GM12878 (cell line): ENCODE data around the gene RPL10L.

Experiments used
- BCL3 ChIP-seq: IDR thresholded peaks from 2 replicates; pipeline ENCODE4 v1.6.1; 2011; ENCODE audit warnings: borderline replicate concordance, low read depth, mild to moderate bottlenecking, moderate library complexity, low read length; ENCODE audit not compliant: insufficient read depth, poor library complexity, severe bottlenecking
- BCLAF1 ChIP-seq: fragments of 450-650 bp; IDR thresholded peaks from 2 replicates; pipeline ENCODE4 v1.6.1; 2017; ENCODE audit warnings: antibody characterized with exemption, mild to moderate bottlenecking, moderate library complexity
- CTCF ChIP-seq, 3 experiments: IDR thresholded peaks in 2 of 3; conservative IDR thresholded peaks in 1 of 3; 2 replicates each; pipeline ENCODE4 v1.5.1; 2011; ENCODE audit warnings: low read depth in 3 of 3, low read length in 3 of 3, mild to moderate bottlenecking in 3 of 3, control low read depth in 2 of 3, moderate library complexity in 2 of 3, inconsistent platforms in 1 of 3, mixed read lengths in 1 of 3; ENCODE audit not compliant: control insufficient read depth in 2 of 3, insufficient read depth in 1 of 3; ENCODE audit errors: extremely low read depth in 1 of 3
- KDM1A ChIP-seq: fragments of 200-600 bp; sonication (generic); IDR thresholded peaks from 2 replicates; pipeline ENCODE4 v1.6.1; 2016; ENCODE audit warnings: borderline replicate concordance
- RAD21 ChIP-seq: IDR thresholded peaks from 2 replicates; pipeline ENCODE4 v1.6.1; 2011; ENCODE audit warnings: mild to moderate bottlenecking, low read depth, low read length, moderate library complexity; ENCODE audit not compliant: insufficient read depth
- SIN3A ChIP-seq: IDR thresholded peaks from 2 replicates; pipeline ENCODE4 v1.6.1; 2012; ENCODE audit warnings: low read depth, low read length, improper control_type of control experiment
- SPI1 ChIP-seq: IDR thresholded peaks from 2 replicates; pipeline ENCODE4 v1.6.1; 2011; ENCODE audit warnings: low read depth, mild to moderate bottlenecking, low read length, moderate library complexity, borderline replicate concordance; ENCODE audit not compliant: insufficient read depth
- SREBF2 ChIP-seq: IDR thresholded peaks from 2 replicates; pipeline ENCODE4 v1.6.1; 2012; ENCODE audit warnings: mild to moderate bottlenecking, low read length
- SUZ12 ChIP-seq: fragments of 200-600 bp; sonication (generic); IDR thresholded peaks from one replicate; pipeline ENCODE4 v1.6.1; 2018; ENCODE audit warnings: antibody characterized with exemption, mild to moderate bottlenecking; ENCODE audit not compliant: unreplicated experiment

GRCh38 chr14:46653031-46653755, 1.6 kb upstream of the RPL10L start:
- no peak for TF ChIP-seq SUZ12
- TF ChIP-seq CTCF (IDR thresholded peaks at IDR 0.05 in 2 of 3, conservative IDR thresholded peaks at IDR 0.05 in 1 of 3; ENCODE audit: control insufficient read depth in 2 of 3, extremely low read depth in 1 of 3, insufficient read depth in 1 of 3, low read depth in 3 of 3, low read length in 3 of 3): no peak
- no peak for TF ChIP-seq SIN3A
- no peak for TF ChIP-seq RAD21
- no peak for TF ChIP-seq KDM1A
- no peak for TF ChIP-seq BCLAF1
- no peak for TF ChIP-seq SREBF2
- no peak for TF ChIP-seq SPI1
- no peak for TF ChIP-seq BCL3
